ENCODE results near the gene HOXB6. TPM values are rescaled to one million over a fixed set of nuclear protein-coding genes. Genes with fewer than 3 reads are reported as not detected.

Gene HOXB6
- total RNA-seq, 1 donor from 2014 or later: 0.52 TPM

- H3K4me3 Mint-ChIP-seq (ENCODE audit: low read depth): no peak within 1 kb of the TSS
- H3K36me3 Mint-ChIP-seq (ENCODE audit: low read depth): no peaks in the 10 kb centered on the region
- no peaks in the 10 kb centered on the region for H3K9me3 Mint-ChIP-seq
- H3K4me1 Mint-ChIP-seq (ENCODE audit: low read depth): peaks cover 43% of the 10 kb centered on the region
- H3K27ac Mint-ChIP-seq: no peak within 1 kb of the TSS
- intact Hi-C loops (cut with micrococcal nuclease): no loop called here
- DNase-seq (ENCODE audit: low spot score): no peak
- H3K27me3 Mint-ChIP-seq (ENCODE audit: low read depth): peaks cover 79% of the 10 kb centered on the region
Observed at GRCh38 chr17:48589831-48590606, 14.8 kb downstream of the HOXB6 start, which contains the start of gene HOXB3. TSS of gene HOXB3 (minus strand) at chr17:48590241. CDS start at chr17:48552474, 37,767 bp downstream.

GRCh38 chr17:48589060-48589830 lies 15.5 kb downstream of the HOXB6 start:
- no peaks in the 10 kb centered on the region for H3K36me3 Mint-ChIP-seq (ENCODE audit: low read depth)
- no peaks in the 10 kb centered on the region for H3K9me3 Mint-ChIP-seq
- peaks cover 45% of the 10 kb centered on the region for H3K4me1 Mint-ChIP-seq (ENCODE audit: low read depth)
- no peak overlapping the region for H3K4me3 Mint-ChIP-seq (ENCODE audit: low read depth)
- H3K27me3 Mint-ChIP-seq (ENCODE audit: low read depth): peaks cover 78% of the 10 kb centered on the region
- intact Hi-C loops (cut with micrococcal nuclease): no loop called here
- DNase-seq (ENCODE audit: low spot score): no peak
- no peak overlapping the region for H3K27ac Mint-ChIP-seq

- Mint-ChIP-seq H3K27me3 (ENCODE audit: low read depth) (peaks cover 77% of the 10 kb centered on the region), H3K9me3 (no peaks in the 10 kb centered on the region), H3K36me3 (ENCODE audit: low read depth) (no peaks in the 10 kb centered on the region), H3K4me3 (ENCODE audit: low read depth) (no peak overlapping the region), H3K27ac (no peak overlapping the region), H3K4me1 (ENCODE audit: low read depth) (peaks cover 39% of the 10 kb centered on the region)
- DNase-seq (ENCODE audit: low spot score): no peak
- intact Hi-C loops (cut with micrococcal nuclease): no loop called here
Observed at GRCh38 chr17:48588528-48588927, 16.3 kb downstream of the HOXB6 start.

- Mint-ChIP-seq H3K36me3 (ENCODE audit: low read depth) (no peaks in the 10 kb centered on the region), H3K4me1 (ENCODE audit: low read depth) (peaks cover 35% of the 10 kb centered on the region), H3K27me3 (ENCODE audit: low read depth) (peaks cover 76% of the 10 kb centered on the region), H3K27ac (no peak overlapping the region), H3K4me3 (ENCODE audit: low read depth) (no peak overlapping the region), H3K9me3 (no peaks in the 10 kb centered on the region)
- intact Hi-C loops (cut with micrococcal nuclease): no loop called here
- no peak for DNase-seq (ENCODE audit: low spot score)
Observed at GRCh38 chr17:48588074-48588415, 16.7 kb downstream of the HOXB6 start.

- Mint-ChIP-seq H3K36me3 (ENCODE audit: low read depth) (no peaks in the 10 kb centered on the region), H3K9me3 (no peaks in the 10 kb centered on the region), H3K27ac (no peak overlapping the region), H3K4me3 (ENCODE audit: low read depth) (no peak overlapping the region), H3K4me1 (ENCODE audit: low read depth) (peaks cover 29% of the 10 kb centered on the region), H3K27me3 (ENCODE audit: low read depth) (peaks cover 76% of the 10 kb centered on the region)
- intact Hi-C loops (cut with micrococcal nuclease): no loop called here
- DNase-seq (ENCODE audit: low spot score): no peak
Observed at GRCh38 chr17:48587276-48588073, 17.3 kb downstream of the HOXB6 start.

GRCh38 chr17:48586355-48587258 lies 18.2 kb downstream of the HOXB6 start:
- Mint-ChIP-seq H3K27me3 (ENCODE audit: low read depth) (peaks cover 77% of the 10 kb centered on the region), H3K4me1 (ENCODE audit: low read depth) (peaks cover 30% of the 10 kb centered on the region), H3K9me3 (no peaks in the 10 kb centered on the region), H3K4me3 (ENCODE audit: low read depth) (peak overlapping the region; percentile 89), H3K36me3 (ENCODE audit: low read depth) (no peaks in the 10 kb centered on the region), H3K27ac (no peak overlapping the region)
- intact Hi-C loops (cut with micrococcal nuclease): no loop called here
- no peak for DNase-seq (ENCODE audit: low spot score)

GRCh38 chr17:48584223-48584741 lies 20.5 kb downstream of the HOXB6 start:
- Mint-ChIP-seq H3K4me1 (ENCODE audit: low read depth) (peaks cover 39% of the 10 kb centered on the region), H3K9me3 (no peaks in the 10 kb centered on the region), H3K36me3 (ENCODE audit: low read depth) (no peaks in the 10 kb centered on the region), H3K4me3 (ENCODE audit: low read depth) (peak overlapping the region; percentile 43), H3K27ac (no peak overlapping the region), H3K27me3 (ENCODE audit: low read depth) (peaks cover 78% of the 10 kb centered on the region)
- DNase-seq (ENCODE audit: low spot score): no peak
- intact Hi-C loops (cut with micrococcal nuclease): no loop called here

GRCh38 chr17:48583708-48584222 lies 21.0 kb downstream of the HOXB6 start:
- Mint-ChIP-seq H3K36me3 (ENCODE audit: low read depth) (no peaks in the 10 kb centered on the region), H3K4me1 (ENCODE audit: low read depth) (peaks cover 45% of the 10 kb centered on the region), H3K4me3 (ENCODE audit: low read depth) (peak overlapping the region; percentile 43), H3K9me3 (no peaks in the 10 kb centered on the region), H3K27me3 (ENCODE audit: low read depth) (peaks cover 81% of the 10 kb centered on the region), H3K27ac (no peak overlapping the region)
- intact Hi-C loops (cut with micrococcal nuclease): no loop called here
- no peak for DNase-seq (ENCODE audit: low spot score)

- peak overlapping the region; percentile 53 for H3K4me3 Mint-ChIP-seq (ENCODE audit: low read depth)
- no peaks in the 10 kb centered on the region for H3K9me3 Mint-ChIP-seq
- no peaks in the 10 kb centered on the region for H3K36me3 Mint-ChIP-seq (ENCODE audit: low read depth)
- no peak for DNase-seq (ENCODE audit: low spot score)
- no peak overlapping the region for H3K27ac Mint-ChIP-seq
- intact Hi-C loops (cut with micrococcal nuclease): no loop called here
- peaks cover 72% of the 10 kb centered on the region for H3K27me3 Mint-ChIP-seq (ENCODE audit: low read depth)
- peaks cover 46% of the 10 kb centered on the region for H3K4me1 Mint-ChIP-seq (ENCODE audit: low read depth)
Observed at GRCh38 chr17:48582750-48583069, 22.1 kb downstream of the HOXB6 start.

- DNase-seq (ENCODE audit: low spot score): no peak
- no peaks in the 10 kb centered on the region for H3K9me3 Mint-ChIP-seq
- H3K27ac Mint-ChIP-seq: no peak overlapping the region
- intact Hi-C loops (cut with micrococcal nuclease): loop anchor here (2.0 kb wide), 1 partner anchor 33 kb away; no protein-coding TSS in a partner anchor
- H3K27me3 Mint-ChIP-seq (ENCODE audit: low read depth): peaks cover 52% of the 10 kb centered on the region
- peaks cover 41% of the 10 kb centered on the region for H3K4me1 Mint-ChIP-seq (ENCODE audit: low read depth)
- peaks cover 2% of the 10 kb centered on the region for H3K36me3 Mint-ChIP-seq (ENCODE audit: low read depth)
- peak overlapping the region; percentile 56 for H3K4me3 Mint-ChIP-seq (ENCODE audit: low read depth)
Observed at GRCh38 chr17:48579760-48580554, 24.8 kb downstream of the HOXB6 start.

GRCh38 chr17:48579471-48579759 lies 25.4 kb downstream of the HOXB6 start:
- no peak for DNase-seq (ENCODE audit: low spot score)
- Mint-ChIP-seq H3K27me3 (ENCODE audit: low read depth) (peaks cover 50% of the 10 kb centered on the region), H3K9me3 (no peaks in the 10 kb centered on the region), H3K4me3 (ENCODE audit: low read depth) (peak overlapping the region; percentile 85), H3K36me3 (ENCODE audit: low read depth) (peaks cover 2% of the 10 kb centered on the region), H3K27ac (no peak overlapping the region), H3K4me1 (ENCODE audit: low read depth) (peaks cover 39% of the 10 kb centered on the region)
- intact Hi-C loops (cut with micrococcal nuclease): loop anchor here (2.0 kb wide), 1 partner anchor 33 kb away; no protein-coding TSS in a partner anchor
